Endodermal cell (in vitro differentiated cells): ENCODE data around the gene DELE1. TPM values are rescaled to one million over a fixed set of nuclear protein-coding genes. Genes with fewer than 3 reads are reported as not detected.

Source experiments
- DNase-seq: peaks from one replicate; pipeline ENCODE4 v3.0.0-alpha.2; 2017
- H3K27ac ChIP-seq: 2 replicates; pipeline ENCODE4 v1.5.1; 2013; ENCODE audit warnings: mild to moderate bottlenecking, low read depth, low read length, moderate library complexity
- H3K27me3 ChIP-seq: 2 replicates; pipeline ENCODE4 v1.6.1; 2013; ENCODE audit warnings: mild to moderate bottlenecking, low read length, moderate library complexity; ENCODE audit not compliant: insufficient read depth, control insufficient read depth, poor library complexity, severe bottlenecking
- H3K36me3 ChIP-seq: 2 replicates; pipeline ENCODE4 v1.7.0; 2013; ENCODE audit warnings: mild to moderate bottlenecking, low read length, moderate library complexity; ENCODE audit not compliant: control insufficient read depth, insufficient read depth
- H3K4me1 ChIP-seq: one replicate; pipeline ENCODE4 v1.7.0; 2013; ENCODE audit warnings: low read length; ENCODE audit not compliant: control insufficient read depth, insufficient read depth
- H3K4me3 ChIP-seq: 2 replicates; pipeline ENCODE4 v1.5.1; 2013; ENCODE audit warnings: mild to moderate bottlenecking, low read length, moderate library complexity
- H3K9ac ChIP-seq: 2 replicates; pipeline ENCODE4 v1.6.1; 2013; ENCODE audit warnings: mild to moderate bottlenecking, low read length, moderate library complexity; ENCODE audit not compliant: poor library complexity, severe bottlenecking; ENCODE audit errors: extremely low read depth
- H3K9me3 ChIP-seq: 2 replicates; pipeline ENCODE4 v1.6.1; 2013; ENCODE audit warnings: mild to moderate bottlenecking, low read length, moderate library complexity; ENCODE audit not compliant: control insufficient read depth
- H3K27ac Mint-ChIP-seq: 2 replicates; pipeline ENCODE4 v1.8.0; 2020; ENCODE audit warnings: mixed read lengths
- H3K27me3 Mint-ChIP-seq: 2 replicates; pipeline ENCODE4 v1.8.0; 2021; ENCODE audit warnings: mild to moderate bottlenecking, mixed read lengths; ENCODE audit not compliant: insufficient read depth
- H3K36me3 Mint-ChIP-seq: 2 replicates; pipeline ENCODE4 v1.8.0; 2020; ENCODE audit warnings: low read depth, mixed read lengths
- H3K4me1 Mint-ChIP-seq: 2 replicates; pipeline ENCODE4 v1.8.0; 2020; ENCODE audit warnings: mixed read lengths
- H3K4me3 Mint-ChIP-seq: 2 replicates; pipeline ENCODE4 v1.8.0; 2020; ENCODE audit warnings: mild to moderate bottlenecking, moderate library complexity, mixed read lengths
- H3K9me3 Mint-ChIP-seq: 2 replicates; pipeline ENCODE4 v1.8.0; 2020; ENCODE audit warnings: mild to moderate bottlenecking, mixed read lengths
- WGBS, 2 experiments: methylation state at CpG; one replicate each; pipeline versions ENCODE4 v1.1.5 to v1.1.7; 2013; ENCODE audit warnings: missing lambda C conversion rate in 2 of 2, mixed read lengths in 1 of 2; ENCODE audit not compliant: insufficient coverage in 1 of 2, insufficient read length in 1 of 2; 5-methylcytosine and 5-hydroxymethylcytosine counted together
- total RNA-seq, 2 donors: library from RNA; stranded (reverse); fragmentation: NEBNext Ultra II Directional in 1 of 2; extraction: Animal tissue kit (Norgen Biotek cat#: 25700) in 1 of 2; gene quantifications; 2 replicates in 1 of 2; 3 replicates in 1 of 2; pipeline ENCODE4 v1.2.1, GENCODE V29; 2021
- TF ChIP-seq, protein P1 (sequence below): fragments of 200-600 bp; sonication (generic); conservative IDR thresholded peaks from 2 replicates; pipeline ENCODE4 v1.5.0; 2021; ENCODE audit warnings: antibody characterized with exemption, mild to moderate bottlenecking

The DELE1 gene
- total RNA-seq, 2 donors from 2014 or later = 66.5 to 71.4 TPM

DNA sequence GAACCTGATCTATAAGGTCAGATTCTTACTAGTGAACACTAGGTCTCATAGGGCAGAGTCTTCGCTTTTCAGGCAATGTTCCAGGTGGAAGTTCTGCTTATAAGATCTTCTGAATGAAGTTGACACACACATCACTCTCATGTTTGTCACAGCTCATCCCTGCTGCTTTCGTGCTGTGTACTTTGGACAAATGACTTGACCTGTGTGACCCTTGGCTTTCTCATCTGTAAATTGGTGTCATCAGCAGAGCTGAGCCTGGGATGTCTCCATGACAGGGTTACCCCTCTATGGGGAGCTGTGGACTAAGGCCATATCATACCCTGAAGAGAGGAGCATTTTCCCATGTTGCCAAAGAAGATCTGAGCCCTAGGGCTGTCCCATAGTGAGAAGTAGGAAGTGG, 2.8 kb downstream of the DELE1 start:
- TF ChIP-seq, protein P1, sequence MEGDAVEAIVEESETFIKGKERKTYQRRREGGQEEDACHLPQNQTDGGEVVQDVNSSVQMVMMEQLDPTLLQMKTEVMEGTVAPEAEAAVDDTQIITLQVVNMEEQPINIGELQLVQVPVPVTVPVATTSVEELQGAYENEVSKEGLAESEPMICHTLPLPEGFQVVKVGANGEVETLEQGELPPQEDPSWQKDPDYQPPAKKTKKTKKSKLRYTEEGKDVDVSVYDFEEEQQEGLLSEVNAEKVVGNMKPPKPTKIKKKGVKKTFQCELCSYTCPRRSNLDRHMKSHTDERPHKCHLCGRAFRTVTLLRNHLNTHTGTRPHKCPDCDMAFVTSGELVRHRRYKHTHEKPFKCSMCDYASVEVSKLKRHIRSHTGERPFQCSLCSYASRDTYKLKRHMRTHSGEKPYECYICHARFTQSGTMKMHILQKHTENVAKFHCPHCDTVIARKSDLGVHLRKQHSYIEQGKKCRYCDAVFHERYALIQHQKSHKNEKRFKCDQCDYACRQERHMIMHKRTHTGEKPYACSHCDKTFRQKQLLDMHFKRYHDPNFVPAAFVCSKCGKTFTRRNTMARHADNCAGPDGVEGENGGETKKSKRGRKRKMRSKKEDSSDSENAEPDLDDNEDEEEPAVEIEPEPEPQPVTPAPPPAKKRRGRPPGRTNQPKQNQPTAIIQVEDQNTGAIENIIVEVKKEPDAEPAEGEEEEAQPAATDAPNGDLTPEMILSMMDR = no peak
- no peak overlapping the region for H3K9ac ChIP-seq
- H3K27ac ChIP-seq = no peak overlapping the region
- Mint-ChIP-seq H3K27ac (no peak overlapping the region), H3K4me1 (peaks cover 14% of the 10 kb centered on the region), H3K36me3 (peaks cover 57% of the 10 kb centered on the region), H3K4me3 (no peak overlapping the region), H3K9me3 (no peaks in the 10 kb centered on the region), H3K27me3 (no peaks in the 10 kb centered on the region)
- DNase-seq = no peak
- peaks cover 52% of the 10 kb centered on the region for H3K36me3 ChIP-seq
- H3K27me3 ChIP-seq = no peaks in the 10 kb centered on the region
- H3K4me1 ChIP-seq = peaks cover 8% of the 10 kb centered on the region
- no peaks in the 10 kb centered on the region for H3K9me3 ChIP-seq
- H3K4me3 ChIP-seq = no peak overlapping the region
- WGBS, 2 experiments = 95 to 96% methylated on average over 2 of the region's 2 CpGs

DNA sequence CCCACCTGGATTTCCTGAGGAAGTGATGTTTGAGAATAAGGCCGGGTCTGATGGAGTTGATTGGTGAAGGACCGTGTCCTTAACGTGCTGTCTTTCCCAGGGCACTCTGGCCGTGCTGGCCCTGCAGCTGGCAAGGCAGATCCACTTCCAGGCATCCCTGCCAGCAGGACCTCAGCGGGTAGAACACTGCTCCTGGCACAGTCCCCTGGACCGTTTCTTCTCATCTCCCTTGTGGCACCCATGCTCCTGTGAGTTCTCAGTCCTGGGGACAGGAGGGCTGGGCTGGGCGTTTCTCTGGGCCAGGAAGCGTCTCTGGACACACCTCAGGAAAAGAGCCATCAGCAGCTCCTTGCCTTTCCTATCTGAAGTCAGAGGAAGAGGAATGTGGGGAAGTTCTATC, 4.4 kb downstream of the DELE1 start:
- peaks cover 67% of the 10 kb centered on the region for H3K36me3 Mint-ChIP-seq
- Histone ChIP-seq H3K9ac (no peak overlapping the region), H3K27ac (no peak overlapping the region), H3K9me3 (no peaks in the 10 kb centered on the region), H3K36me3 (peaks cover 65% of the 10 kb centered on the region), H3K4me3 (no peak overlapping the region), H3K4me1 (peaks cover 8% of the 10 kb centered on the region), H3K27me3 (no peaks in the 10 kb centered on the region)
- 93 to 95% methylated on average over 7 to 8 of the region's 8 CpGs for WGBS, 2 experiments
- peaks cover 12% of the 10 kb centered on the region for H3K4me1 Mint-ChIP-seq
- no peaks in the 10 kb centered on the region for H3K27me3 Mint-ChIP-seq
- no peak overlapping the region for H3K4me3 Mint-ChIP-seq
- no peak overlapping the region for H3K27ac Mint-ChIP-seq
- H3K9me3 Mint-ChIP-seq = no peaks in the 10 kb centered on the region
- DNase-seq = no peak
- TF ChIP-seq, protein P1 = no peak

DNA sequence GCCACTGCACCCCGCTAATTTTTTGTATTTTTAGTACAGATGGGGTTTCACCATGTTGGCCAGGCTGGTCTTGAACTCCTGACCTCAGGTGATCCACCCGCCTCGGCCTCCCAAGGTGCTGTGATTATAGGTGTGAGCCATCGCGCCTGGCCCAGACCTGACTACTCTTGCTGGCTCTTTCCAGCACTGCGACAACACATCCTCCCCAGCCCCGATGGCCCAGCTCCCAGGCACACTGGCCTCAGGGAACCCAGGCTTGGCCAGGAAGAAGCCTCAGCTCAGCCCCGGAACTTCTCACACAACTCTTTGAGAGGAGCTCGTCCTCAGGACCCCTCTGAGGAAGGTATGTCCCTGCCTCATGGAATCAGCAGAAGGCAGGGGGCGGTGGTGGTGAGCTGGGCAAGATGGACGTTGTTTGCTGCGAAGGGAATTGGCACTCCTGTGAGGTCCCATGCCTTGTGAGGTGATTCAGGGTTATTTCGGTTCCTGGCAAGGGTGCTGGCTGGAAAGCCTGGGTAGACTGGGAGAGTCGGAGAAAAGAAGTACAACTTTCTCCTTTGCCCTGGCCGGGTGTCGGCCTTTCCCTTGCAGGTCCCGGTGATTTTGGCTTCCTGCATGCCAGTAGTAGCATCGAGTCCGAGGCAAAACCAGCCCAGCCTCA, 5.9 kb downstream of the DELE1 start:
- Mint-ChIP-seq H3K9me3 (no peaks in the 10 kb centered on the region), H3K27ac (peak overlapping the region; percentile 26), H3K27me3 (no peaks in the 10 kb centered on the region), H3K4me3 (no peak overlapping the region), H3K4me1 (peaks cover 9% of the 10 kb centered on the region), H3K36me3 (peaks cover 75% of the 10 kb centered on the region)
- TF ChIP-seq, protein P1 = no peak
- no peak overlapping the region for H3K9ac ChIP-seq
- DNase-seq = no peak
- H3K27ac ChIP-seq = no peak overlapping the region
- WGBS, 2 experiments = 96% methylated on average over 14 to 19 of the region's 19 CpGs
- no peaks in the 10 kb centered on the region for H3K27me3 ChIP-seq
- peaks cover 8% of the 10 kb centered on the region for H3K4me1 ChIP-seq
- H3K4me3 ChIP-seq = no peak overlapping the region
- no peaks in the 10 kb centered on the region for H3K9me3 ChIP-seq
- H3K36me3 ChIP-seq = peaks cover 78% of the 10 kb centered on the region
